22Rv1 (cell line): ENCODE data around the gene NFKBIE.

ENCODE experiments used
- ZFX ChIP-seq: fragments of 450-650 bp; IDR thresholded peaks from 2 replicates; pipeline ENCODE4 v1.6.1; 2017; ENCODE audit warnings: antibody characterized with exemption, borderline replicate concordance
- TF ChIP-seq, protein P1 (sequence below): fragments of 450-650 bp; IDR thresholded peaks from 2 replicates; pipeline ENCODE4 v1.5.1; 2017; ENCODE audit warnings: mild to moderate bottlenecking

GRCh38 chr6:44245391-44245911 lies 19.9 kb downstream of the NFKBIE start:
- TF ChIP-seq, protein P1, sequence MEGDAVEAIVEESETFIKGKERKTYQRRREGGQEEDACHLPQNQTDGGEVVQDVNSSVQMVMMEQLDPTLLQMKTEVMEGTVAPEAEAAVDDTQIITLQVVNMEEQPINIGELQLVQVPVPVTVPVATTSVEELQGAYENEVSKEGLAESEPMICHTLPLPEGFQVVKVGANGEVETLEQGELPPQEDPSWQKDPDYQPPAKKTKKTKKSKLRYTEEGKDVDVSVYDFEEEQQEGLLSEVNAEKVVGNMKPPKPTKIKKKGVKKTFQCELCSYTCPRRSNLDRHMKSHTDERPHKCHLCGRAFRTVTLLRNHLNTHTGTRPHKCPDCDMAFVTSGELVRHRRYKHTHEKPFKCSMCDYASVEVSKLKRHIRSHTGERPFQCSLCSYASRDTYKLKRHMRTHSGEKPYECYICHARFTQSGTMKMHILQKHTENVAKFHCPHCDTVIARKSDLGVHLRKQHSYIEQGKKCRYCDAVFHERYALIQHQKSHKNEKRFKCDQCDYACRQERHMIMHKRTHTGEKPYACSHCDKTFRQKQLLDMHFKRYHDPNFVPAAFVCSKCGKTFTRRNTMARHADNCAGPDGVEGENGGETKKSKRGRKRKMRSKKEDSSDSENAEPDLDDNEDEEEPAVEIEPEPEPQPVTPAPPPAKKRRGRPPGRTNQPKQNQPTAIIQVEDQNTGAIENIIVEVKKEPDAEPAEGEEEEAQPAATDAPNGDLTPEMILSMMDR = no peak
- no peak for TF ChIP-seq ZFX
